HG02759 (cell line): Measurements from ENCODE around the gene FAM3B.
A peak's percentile ranks its signal among the peaks of the same experiment; 100 is the strongest.

ENCODE experiments used
- ATAC-seq: cut with Tn5 transposase; IDR thresholded peaks from one replicate; pipeline ENCODE4 v1.9.1; 2021; ENCODE audit warnings: mild to moderate bottlenecking, moderate library complexity; ENCODE audit not compliant: unreplicated experiment

FAM3B gene

GRCh38 chr21:41367301-41367944, 50.8 kb downstream of the FAM3B start:
- ATAC-seq, result peak; percentile 17

DNA sequence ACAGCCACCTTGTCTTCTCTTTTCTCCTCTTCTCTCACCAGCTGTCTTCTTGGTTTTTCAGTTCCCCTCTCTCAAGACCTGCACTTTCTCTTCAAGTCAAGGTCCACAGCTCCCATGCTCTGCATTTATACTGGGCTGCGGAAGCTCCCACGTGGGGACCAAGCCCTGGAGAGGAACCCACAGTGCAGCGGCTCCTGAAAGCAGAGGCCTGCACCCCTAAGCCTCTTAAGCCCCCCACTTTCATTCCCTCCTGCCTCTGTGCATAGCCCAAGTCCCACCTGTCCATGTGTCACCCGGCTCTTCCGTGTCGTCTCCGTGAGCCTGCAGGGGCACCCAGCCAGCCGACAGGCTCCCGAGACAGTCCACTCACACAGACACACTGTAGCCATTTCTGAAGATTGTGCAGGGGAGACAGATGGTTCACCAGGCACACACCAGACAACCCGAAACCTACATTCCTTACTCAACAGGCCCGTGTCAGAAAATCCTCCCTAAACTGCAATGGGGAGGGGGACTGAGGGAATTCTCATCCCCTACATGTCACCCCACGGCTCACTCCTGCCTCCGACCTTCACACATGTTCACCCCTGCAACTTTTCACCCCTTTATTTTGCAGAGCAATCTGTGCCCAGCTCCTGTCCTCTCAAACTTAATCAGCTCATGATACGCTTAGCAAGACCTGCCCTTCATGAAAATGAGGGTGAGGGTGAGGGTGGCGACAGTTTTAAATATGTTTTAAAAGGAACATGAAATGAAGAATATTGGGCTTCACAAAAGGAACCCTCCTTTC, 51.5 kb downstream of the FAM3B start:
- peak; percentile 64 for ATAC-seq

DNA sequence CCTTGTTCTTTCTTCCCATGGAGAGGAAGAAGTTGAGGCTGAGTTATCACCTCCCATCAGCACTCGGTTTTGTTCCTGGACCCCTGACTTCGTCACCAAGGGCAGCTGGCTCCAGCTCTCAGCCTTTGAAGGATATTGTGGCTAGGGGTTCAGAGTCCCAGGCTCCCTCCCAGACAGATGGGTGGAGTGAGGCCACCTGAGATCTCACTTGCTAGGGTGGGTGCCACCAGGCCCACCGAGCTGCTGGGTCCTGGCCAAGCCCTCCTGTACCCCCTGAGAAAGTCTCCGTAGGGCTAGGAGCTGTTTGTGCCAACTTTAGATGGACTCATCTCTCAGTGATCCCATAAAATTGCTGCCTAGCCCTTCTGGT, 52.1 kb downstream of the FAM3B start:
- no peak for ATAC-seq

DNA sequence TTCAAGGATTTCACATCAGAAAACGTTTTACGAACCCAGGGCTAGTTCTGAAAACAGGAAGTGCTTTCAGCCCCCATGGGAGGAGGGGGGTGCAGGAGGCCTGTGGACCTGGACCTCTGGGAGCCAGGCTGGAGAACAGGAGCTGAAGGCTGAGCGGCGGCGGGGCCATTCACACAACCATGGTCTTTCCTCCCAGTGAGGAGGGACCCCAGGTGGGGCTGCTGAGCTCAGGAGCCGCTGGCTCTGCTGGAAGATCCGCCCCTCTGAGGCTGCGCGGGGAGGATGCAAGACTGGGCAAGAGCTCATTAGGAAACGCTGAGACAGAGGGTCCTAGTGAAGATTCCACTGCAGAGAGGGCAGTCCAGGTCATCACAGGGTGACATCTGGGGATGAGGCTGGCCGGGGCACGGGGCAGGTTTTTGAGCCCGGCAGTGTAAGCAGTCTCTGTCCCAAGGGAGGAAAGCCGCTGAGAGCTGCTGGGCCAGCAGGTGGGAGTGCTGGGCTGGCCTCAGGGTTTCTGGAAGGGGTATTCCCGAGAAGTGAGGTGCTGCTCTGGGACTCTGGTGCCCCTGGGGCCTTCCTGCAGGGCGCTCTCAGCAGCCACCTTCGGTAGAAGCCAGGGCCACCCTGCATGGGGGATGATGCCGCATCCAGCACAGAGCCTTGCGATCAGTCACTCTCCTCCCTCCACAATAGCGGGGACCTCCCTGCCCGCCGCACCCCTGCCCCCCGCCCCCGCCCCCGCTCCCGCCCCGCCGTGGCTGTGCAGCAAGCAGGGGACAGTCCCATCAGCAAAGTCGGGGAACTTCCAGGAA, 52.7 kb downstream of the FAM3B start:
- peak; percentile 51 for ATAC-seq

- ATAC-seq, result no peak
These were observed 53.6 kb downstream of the FAM3B start for GRCh38 chr21:41369920-41370839.

GRCh38 chr21:41370840-41371684, 54.5 kb downstream of the FAM3B start:
- no peak for ATAC-seq

GRCh38 chr21:41371685-41372030, 55.1 kb downstream of the FAM3B start:
- no peak for ATAC-seq

DNA sequence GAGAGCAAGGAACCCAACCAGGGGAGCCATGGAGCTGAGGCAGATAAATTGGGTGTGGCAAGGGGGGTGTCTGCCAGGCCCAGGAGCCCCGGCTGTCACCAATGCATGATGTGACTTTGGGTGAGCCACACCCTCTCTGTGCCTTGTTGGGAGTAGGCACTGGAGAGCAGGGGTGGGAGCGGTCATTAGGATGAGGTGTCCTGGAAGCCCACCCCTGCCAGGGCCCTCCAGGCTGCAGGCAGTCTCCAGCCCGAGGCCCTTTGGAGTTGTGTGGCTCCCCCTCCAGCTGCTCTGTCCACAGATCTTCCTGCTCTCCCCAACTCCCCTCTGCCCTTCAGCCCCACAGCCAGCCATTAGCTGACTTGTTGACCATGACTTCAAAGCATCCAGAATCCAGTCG, 56.7 kb downstream of the FAM3B start:
- ATAC-seq, result no peak

- no peak for ATAC-seq
These were observed 57.2 kb downstream of the FAM3B start for GRCh38 chr21:41373763-41374162.

- no peak for ATAC-seq
These were observed 57.6 kb downstream of the FAM3B start for GRCh38 chr21:41374177-41374712.

DNA sequence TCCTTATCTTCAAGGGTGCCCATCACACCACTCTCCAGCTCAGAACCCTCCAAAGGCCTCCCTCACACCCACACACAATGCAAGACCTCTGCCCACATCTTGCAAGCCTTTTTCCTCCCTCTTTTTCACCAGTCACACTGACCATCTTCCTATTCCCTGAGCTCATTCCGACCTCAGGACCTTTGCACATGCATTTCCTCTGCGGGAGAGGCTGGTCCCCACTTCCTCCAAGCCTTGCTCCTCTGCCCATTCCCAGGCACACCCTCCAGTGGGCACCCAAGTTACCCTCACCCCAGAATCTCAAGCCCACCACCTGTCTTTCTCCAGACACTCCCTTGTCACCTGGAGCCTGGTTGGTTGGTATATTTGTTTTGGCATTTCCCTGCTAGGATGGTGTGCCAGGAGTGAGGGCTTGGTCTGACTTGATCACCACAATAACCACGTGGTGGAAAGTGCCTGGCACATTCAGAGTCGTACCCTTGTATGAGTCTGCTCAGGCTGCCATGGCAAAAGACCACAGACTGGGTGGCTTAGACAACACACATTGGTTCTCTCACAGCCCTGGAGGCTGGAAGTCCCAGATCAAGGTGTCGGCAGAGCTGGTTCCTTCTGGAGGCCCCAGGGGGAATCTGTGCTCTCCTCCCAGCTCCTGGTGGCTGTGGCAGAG, 58.4 kb downstream of the FAM3B start:
- no peak for ATAC-seq

GRCh38 chr21:41375875-41376274, 59.3 kb downstream of the FAM3B start:
- no peak for ATAC-seq

DNA sequence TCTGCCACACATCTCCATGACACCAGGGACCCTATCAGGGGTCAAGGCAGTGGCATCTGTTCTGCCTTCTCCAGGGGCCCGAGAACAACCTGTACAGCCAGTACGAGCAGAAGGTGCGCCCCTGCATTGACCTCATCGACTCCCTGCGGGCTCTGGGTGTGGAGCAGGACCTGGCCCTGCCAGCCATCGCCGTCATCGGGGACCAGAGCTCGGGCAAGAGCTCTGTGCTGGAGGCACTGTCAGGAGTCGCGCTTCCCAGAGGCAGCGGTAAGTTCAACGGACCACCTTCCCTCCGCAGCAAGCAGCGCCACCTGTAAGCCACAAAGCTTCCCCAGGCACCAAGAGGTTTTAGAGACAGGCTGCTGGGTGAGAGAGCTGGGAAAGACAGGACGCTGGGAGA, 61.1 kb downstream of the FAM3B start:
- ATAC-seq, result no peak

DNA sequence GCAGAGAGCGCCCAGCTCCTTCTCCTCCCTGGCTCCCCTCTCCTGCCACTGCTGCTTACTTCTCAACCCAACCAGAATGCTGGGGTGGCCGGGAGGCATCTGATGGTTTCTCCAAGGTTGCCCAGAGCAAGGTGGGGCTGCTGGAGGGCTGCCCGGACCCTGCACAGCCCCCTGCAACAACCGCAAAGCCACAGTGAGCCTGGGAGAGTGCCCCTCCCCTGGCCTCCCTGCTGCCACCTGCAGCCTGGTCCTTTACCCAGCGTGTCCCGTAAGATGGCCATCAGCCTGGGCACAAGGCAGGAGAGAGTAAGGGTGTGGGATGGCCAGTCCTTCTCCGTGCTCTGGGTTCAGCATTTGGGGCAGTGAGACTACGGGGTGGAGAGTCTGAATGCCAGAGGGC, 62.2 kb downstream of the FAM3B start:
- ATAC-seq, result no peak

GRCh38 chr21:41379901-41380300, 63.3 kb downstream of the FAM3B start:
- ATAC-seq, result no peak

DNA sequence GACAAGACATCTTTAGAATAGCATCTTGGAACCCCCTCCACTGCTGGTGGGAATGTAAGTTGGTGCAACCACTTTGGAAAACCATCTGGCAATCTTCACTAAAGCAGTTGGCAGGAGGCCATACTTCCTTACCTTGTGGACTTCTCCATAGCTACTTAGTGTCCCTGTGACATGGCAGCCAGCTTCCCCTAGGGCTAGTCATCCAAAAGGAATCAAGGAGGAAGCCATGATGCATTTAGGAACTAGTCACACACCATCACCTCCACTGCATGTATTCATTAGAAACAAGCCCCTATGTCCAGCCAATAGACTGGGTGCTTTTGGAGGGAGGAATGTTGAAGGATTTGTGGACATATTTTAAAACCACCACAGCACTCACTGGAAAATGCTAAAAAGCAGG, 65.1 kb downstream of the FAM3B start:
- ATAC-seq, result no peak

GRCh38 chr21:41387042-41387819, 70.6 kb downstream of the FAM3B start:
- no peak for ATAC-seq

GRCh38 chr21:41387824-41388223, 71.2 kb downstream of the FAM3B start:
- ATAC-seq, result no peak
